Esophagus mucosa (tissue), 1 donor: ENCODE results near the gene ACBD3. TPM values are rescaled to one million over a fixed set of nuclear protein-coding genes. Genes with fewer than 3 reads are reported as not detected.

Source experiments
- ATAC-seq: fragments of 200-7000 bp; cut with Tn5 transposase; one replicate; pipeline ENCODE4 v1.9.1; 2020
- total RNA-seq: library from RNA; stranded (reverse); gene quantifications from one replicate; pipeline ENCODE4 v1.2.4, GENCODE V29; 2023
- donor health status: DM: yes; HTN: yes; CAD: no.

Gene ACBD3
- total RNA-seq, 1 donor from 2014 or later = 33.9 TPM

DNA sequence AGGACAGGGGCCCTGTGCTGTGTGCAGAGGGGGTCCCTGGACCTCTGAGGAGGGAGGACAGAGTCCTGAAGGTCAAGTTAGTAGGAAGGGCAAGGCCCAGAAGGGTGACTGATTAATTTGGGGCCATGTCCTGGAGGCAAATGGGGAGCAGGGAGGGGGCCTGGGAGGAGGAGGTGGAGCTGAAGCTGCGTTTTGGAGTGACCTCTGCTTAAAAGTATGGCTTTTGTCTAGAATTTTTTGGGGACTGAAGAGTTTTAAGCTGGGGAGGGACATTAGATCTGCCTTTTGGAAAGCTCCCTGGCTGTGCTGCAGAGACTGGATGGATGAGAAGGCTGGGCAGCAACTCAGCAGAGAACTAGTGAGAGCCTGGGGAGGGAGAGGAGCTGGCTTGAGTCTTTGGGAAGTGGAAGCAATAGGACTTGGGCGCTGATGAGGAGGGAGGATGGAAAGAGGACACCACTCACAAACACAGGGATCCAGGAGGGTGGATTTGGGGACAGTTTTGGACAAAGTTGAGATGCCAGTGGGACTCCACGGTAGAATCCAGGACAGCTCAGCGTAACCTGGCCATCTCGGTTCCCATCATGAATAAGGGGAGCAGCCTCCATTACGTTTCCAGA, 52.9 kb downstream of the ACBD3 start:
- no peak for ATAC-seq

- peak; percentile 84 for ATAC-seq
These were observed 53.6 kb downstream of the ACBD3 start for GRCh38 chr1:226132728-226133503.

- ATAC-seq = no peak
These were observed 54.9 kb downstream of the ACBD3 start for GRCh38 chr1:226131639-226132038.

DNA sequence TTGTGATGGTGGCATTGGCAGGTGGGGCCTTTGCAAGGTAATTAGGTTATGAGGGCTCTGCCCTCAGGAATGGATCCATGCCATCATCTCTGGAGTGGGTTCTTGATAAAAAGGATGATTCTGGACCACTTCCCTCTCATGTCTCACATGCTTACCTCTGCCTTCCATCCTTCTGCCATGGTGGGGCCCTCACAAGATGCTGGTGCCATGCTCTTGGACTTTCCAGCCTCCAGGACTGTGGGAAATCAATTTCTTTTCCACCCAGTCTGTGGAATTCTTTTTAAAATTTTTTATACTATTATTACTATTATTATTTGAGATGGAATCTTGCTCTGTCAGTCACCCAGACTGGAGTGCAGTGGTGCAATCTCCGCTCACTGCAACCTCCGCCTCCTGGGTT, 57.3 kb downstream of the ACBD3 start:
- no peak for ATAC-seq

DNA sequence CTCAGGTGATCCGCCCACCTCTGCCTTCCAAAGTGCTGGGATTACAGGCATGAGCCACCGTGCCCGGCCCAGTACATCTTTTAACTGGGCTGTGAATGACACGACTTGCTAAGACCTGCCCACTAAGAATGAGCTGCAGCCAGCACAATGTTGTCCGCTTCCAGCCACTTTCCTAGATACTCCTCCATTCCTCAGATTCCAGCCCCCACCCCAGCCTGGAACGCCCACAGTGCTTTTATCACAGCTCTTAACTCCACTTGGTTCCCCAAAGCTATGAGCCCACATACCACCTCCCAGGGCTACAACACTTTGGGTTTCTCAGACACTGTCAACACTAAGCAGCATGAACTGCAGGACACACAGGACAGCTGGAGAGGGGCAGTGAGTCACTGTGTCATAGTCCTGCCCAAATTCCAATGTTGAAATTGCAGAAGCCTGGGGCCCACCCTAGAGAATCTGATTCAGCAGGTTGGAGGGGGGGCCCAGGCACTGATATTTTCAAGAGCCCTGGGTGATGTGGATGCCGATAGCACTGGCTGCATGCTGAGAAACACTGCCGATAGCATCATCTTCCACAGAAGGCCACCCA, 58.0 kb downstream of the ACBD3 start:
- ATAC-seq = peak; percentile 38

- ATAC-seq = peak; percentile 30
These were observed 59.5 kb downstream of the ACBD3 start for GRCh38 chr1:226126824-226127569.

GRCh38 chr1:226125831-226126230, 60.7 kb downstream of the ACBD3 start:
- no peak for ATAC-seq

DNA sequence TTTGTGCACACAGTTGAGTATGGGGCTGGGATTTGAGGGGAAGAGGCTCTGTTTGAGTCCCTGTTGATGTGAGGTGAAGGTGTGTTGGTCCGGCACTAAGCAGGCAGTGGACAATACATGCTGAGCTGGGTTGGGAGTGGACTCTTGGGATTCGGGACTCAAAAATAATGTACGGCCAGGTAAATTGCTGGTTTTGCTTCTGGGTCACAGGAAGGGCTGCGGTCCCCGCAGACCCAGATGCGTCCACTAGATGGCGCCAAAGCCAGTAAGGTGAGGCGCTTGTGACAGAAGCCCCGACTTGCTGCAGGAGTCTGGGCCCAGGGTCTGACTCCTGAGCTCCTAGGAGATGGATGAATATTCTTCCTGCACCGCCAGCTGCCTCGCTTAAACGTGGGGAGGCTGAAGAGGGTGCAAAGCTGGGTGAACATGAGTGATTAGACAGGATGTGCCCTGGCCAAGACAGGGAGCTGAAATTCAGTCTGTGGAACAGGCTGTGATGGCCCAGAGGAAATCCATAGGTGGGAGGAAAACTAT, 61.4 kb downstream of the ACBD3 start:
- ATAC-seq = peak; percentile 32

- peak; percentile 2 for ATAC-seq
These were observed 62.7 kb downstream of the ACBD3 start for GRCh38 chr1:226123591-226124471.

DNA sequence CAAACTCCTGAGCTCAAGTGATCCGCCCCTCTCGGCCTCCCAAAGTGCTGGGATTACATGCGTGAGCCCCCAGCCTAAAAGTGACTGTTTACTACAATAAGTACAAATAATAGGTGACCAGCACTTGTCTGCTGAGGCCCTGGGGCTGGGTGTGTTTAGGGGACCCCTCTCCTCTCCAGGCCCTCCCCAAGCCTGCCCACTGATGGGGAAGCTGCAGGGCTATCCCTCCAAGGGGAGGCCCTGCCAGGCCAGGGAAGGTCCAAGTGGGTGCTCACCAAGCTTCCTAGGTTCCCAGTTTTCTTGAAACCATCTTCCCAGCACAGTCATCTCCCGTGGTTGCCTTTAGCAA, 63.4 kb downstream of the ACBD3 start:
- ATAC-seq = no peak

GRCh38 chr1:226121587-226122400, 64.7 kb downstream of the ACBD3 start:
- peak; percentile 61 for ATAC-seq

DNA sequence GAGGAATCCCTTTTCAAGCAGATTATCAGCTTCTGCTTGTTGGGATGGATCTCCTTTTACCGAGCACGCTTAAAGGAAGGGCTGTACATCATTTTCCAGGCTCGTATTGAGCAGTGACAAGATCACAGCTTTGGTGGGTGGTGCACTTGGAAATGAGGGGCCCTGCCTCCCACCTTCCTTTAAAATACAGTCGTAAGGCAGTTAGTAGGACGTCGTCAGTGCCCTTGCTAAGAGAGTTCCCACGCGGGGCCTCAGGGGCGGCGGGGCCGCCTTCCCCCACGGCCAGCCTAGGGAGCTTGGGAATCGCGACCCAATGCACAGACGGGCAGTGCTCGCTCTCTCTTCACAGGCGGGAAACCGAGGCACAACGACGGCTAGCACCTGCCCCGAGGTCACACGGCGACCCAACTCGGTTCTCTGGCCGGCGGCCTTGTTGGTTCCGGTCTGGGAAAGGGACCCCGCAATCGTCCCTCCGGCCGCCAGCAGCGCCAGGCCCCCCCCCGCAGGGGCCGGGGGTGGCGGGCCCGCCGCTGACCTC, 65.4 kb downstream of the ACBD3 start:
- no peak for ATAC-seq

DNA sequence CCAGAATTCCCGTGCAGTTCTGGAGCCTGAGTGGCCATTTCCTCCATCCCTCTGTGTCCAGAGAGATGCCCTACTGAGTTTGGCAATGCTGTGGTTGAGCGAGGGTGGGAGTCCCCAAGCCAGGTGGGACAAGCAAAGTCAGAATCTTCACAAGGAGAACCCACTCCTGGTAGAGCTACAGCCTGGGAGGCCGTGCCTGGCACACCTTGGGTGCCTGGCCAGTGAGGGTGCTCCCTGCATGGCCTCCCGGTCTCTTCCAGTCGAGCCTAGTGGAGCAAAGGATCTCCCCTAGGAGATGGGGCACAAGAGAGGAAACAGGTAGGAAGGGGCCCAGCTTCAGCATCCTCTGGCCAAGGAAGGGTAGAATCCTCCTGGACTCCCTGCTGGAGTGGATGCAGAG, 66.1 kb downstream of the ACBD3 start:
- no peak for ATAC-seq

DNA sequence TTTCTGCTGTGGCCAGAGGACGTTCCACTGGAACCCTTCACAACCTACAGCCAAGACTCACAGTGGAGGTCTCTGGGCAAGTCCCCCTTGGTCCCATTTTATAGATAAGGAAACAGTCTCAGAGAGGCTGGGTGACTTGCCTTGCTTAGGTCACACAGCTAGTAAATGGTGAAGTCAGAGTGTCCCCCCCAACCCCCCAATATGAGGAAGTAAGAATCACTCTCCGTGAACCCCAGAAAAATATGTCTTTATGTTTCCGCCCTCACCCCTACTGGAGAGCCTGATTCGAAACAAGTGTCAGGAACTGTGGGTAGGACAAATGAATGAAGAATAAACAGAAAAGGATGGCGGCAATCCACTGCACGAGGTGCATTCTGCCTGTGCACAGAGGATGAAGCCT, 67.4 kb downstream of the ACBD3 start:
- ATAC-seq = no peak

DNA sequence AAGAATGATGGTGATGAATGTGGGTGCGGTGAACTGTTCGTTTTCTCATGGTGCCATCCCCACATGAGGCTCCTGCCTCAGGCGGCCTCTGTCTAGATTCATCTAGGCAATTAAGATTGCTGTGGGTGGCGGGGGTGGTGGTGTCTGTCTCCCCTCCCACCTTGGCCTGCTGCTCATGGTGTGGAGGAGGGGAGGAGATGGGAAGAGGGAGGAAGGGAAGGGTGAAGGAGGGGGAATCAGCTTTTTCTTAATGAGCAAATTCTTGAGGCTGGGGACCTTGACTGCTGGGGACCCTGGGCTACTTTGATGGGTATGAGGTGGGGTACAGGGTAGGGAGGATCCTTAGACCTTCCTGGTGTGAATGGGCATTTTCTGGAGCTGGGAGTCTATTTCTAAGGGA, 68.2 kb downstream of the ACBD3 start:
- ATAC-seq = no peak

GRCh38 chr1:226117330-226117729, 69.2 kb downstream of the ACBD3 start:
- ATAC-seq = no peak

DNA sequence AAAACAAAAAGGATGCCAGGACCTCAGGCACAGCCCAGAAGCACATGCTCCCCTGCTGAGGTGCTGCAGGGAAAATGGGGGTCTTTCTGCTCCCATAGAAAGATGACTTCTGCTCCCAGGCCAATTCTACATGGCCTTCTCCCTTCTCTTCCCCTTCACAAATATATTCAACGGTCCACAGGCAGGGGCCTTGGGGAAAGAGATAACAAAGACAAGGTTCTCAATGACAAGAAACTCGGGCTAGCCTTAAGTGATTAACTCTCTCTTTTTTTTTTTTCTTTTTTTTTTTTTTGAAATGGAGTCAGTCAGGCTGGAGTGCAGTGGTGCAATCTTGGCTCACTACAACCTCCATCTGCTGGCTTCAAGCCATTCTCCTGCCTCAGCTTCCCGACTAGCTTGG, 69.9 kb downstream of the ACBD3 start:
- ATAC-seq = no peak

GRCh38 chr1:226112626-226113025, 73.9 kb downstream of the ACBD3 start:
- ATAC-seq = no peak

GRCh38 chr1:226111883-226112261, 74.7 kb downstream of the ACBD3 start:
- no peak for ATAC-seq

DNA sequence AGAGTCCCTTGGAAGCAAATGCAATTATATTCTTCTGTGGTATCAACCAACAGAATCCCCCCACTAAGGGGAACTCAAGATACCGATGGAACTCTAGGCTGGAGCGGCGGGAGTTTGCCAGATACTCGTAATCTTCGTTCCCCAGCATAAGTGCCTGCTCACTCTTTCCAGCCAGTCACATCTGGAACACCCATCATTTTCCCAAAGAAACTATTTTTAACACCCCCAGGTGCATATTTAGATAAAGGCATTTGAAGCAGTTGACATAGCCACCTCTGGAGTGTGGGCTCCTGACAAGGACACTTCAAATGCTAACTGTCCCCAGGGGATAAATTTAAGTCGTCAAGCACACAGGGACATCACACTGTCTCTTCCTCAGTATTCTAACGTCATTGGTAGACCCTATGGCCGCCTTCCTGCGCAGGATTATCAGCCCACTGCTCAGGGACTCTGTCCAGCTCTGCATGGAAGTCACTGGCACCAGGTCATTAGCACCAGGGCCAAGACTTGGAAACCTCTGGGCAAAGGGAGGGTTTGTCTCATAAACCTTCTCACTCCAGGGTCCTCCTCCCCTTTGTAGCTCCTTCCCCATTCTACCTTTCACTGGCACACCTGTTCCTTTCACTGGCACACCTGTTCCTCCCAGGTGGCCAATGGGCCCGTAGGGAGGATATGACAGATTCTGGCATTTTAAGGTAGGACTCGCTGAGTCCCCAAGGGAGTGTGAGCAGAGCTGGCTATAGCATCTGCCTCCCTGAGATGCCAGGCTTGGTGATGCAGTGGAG, 75.3 kb downstream of the ACBD3 start:
- no peak for ATAC-seq
